Neural cell (in vitro differentiated cells): ENCODE data around the gene SPATA31D4. TPM values are rescaled to one million over a fixed set of nuclear protein-coding genes. Genes with fewer than 3 reads are reported as not detected.

Experiments
- H2AFZ ChIP-seq: fragments of 200-600, 300-800 bp; sonication (generic), shearing (Covaris generic); 2 replicates; pipeline ENCODE4 v1.6.0; 2014; ENCODE audit warnings: low read depth, mild to moderate bottlenecking, antibody characterized with exemption, low read length, moderate library complexity
- H3F3A ChIP-seq: fragments of 200-600 bp; shearing (Covaris generic); 2 replicates; pipeline ENCODE4 v1.6.1; 2016; ENCODE audit warnings: mild to moderate bottlenecking, moderate library complexity, mixed read lengths, antibody characterized with exemption, low read length; ENCODE audit not compliant: insufficient read depth, poor library complexity, severe bottlenecking
- H3K27ac ChIP-seq: fragments of 200-600, 300-800 bp; sonication (generic), shearing (Covaris generic); 2 replicates; pipeline ENCODE4 v1.5.1; 2014; ENCODE audit warnings: mild to moderate bottlenecking, low read length, moderate library complexity
- H3K27me3 ChIP-seq: fragments of 300-800, 200-600 bp; sonication (generic), shearing (Covaris generic); 2 replicates; pipeline ENCODE4 v1.6.0; 2014; ENCODE audit warnings: mild to moderate bottlenecking, low read depth, low read length, moderate library complexity; ENCODE audit not compliant: insufficient read depth
- H3K36me3 ChIP-seq: fragments of 300-800, 200-600 bp; sonication (generic), shearing (Covaris generic); 2 replicates; pipeline ENCODE4 v1.5.1; 2014; ENCODE audit warnings: mild to moderate bottlenecking, antibody characterized with exemption, low read length, moderate library complexity; ENCODE audit not compliant: insufficient read depth
- H3K4me2 ChIP-seq: fragments of 300-800, 200-600 bp; sonication (generic), shearing (Covaris generic); 2 replicates; pipeline ENCODE4 v1.6.0; 2014; ENCODE audit warnings: mild to moderate bottlenecking, low read length
- H3K4me3 ChIP-seq: fragments of 300-800, 200-600 bp; sonication (generic), shearing (Covaris generic); 2 replicates; pipeline ENCODE4 v1.5.1; 2014; ENCODE audit warnings: mild to moderate bottlenecking, low read length, moderate library complexity
- H3K79me2 ChIP-seq: fragments of 200-600 bp; shearing (Covaris generic); replicated peaks from 2 replicates; pipeline ENCODE4 v1.6.0; 2014; ENCODE audit warnings: mild to moderate bottlenecking, low read length, moderate library complexity; ENCODE audit not compliant: insufficient read depth
- H3K9ac ChIP-seq: fragments of 300-800, 200-600 bp; sonication (generic), shearing (Covaris generic); 2 replicates; pipeline ENCODE4 v1.6.1; 2016; ENCODE audit warnings: mild to moderate bottlenecking, low read length, mixed read lengths
- H3K9me2 ChIP-seq: fragments of 200-600 bp; shearing (Covaris generic); 2 replicates; pipeline ENCODE4 v1.6.1; 2016; ENCODE audit warnings: mild to moderate bottlenecking, low read length, mixed read lengths; ENCODE audit not compliant: insufficient read depth
- H3K9me3 ChIP-seq: fragments of 200-600, 300-800 bp; sonication (generic), shearing (Covaris generic); 2 replicates; pipeline ENCODE4 v1.6.1; 2016; ENCODE audit warnings: mild to moderate bottlenecking, mixed run types, low read length, moderate library complexity, mixed read lengths
- H4K20me1 ChIP-seq: fragments of 200-600 bp; shearing (Covaris generic); 2 replicates; pipeline ENCODE4 v1.6.1; 2016; ENCODE audit warnings: mild to moderate bottlenecking, mixed run types; ENCODE audit not compliant: insufficient read depth
- CTCF ChIP-seq: fragments of 450-650 bp; IDR thresholded peaks from 2 replicates; pipeline ENCODE4 v1.5.1; 2014; ENCODE audit warnings: antibody characterized with exemption, mild to moderate bottlenecking, moderate library complexity; ENCODE audit not compliant: poor library complexity, severe bottlenecking
- EP300 ChIP-seq: fragments of 450-650 bp; conservative IDR thresholded peaks from 2 replicates; pipeline ENCODE4 v1.6.1; 2014; ENCODE audit warnings: antibody characterized with exemption, mild to moderate bottlenecking, moderate library complexity; ENCODE audit not compliant: poor library complexity, severe bottlenecking
- EZH2 ChIP-seq: fragments of 200-600, 300-800 bp; shearing (Covaris generic), sonication (generic); IDR thresholded peaks from 2 replicates; pipeline ENCODE4 v1.6.1; 2014; ENCODE audit warnings: antibody characterized with exemption, low read length, borderline replicate concordance, mild to moderate bottlenecking; ENCODE audit not compliant: insufficient read depth, poor library complexity, severe bottlenecking
- MXI1 ChIP-seq: fragments of 450-650 bp; conservative IDR thresholded peaks from 2 replicates; pipeline ENCODE4 v1.6.1; 2014; ENCODE audit warnings: antibody characterized with exemption, mild to moderate bottlenecking; ENCODE audit not compliant: poor library complexity, severe bottlenecking
- POLR2AphosphoS5 ChIP-seq: IDR thresholded peaks from 2 replicates; pipeline ENCODE4 v1.6.1; 2012
- RAD21 ChIP-seq: fragments of 450-650 bp; conservative IDR thresholded peaks from 2 replicates; pipeline ENCODE4 v1.6.1; 2014; ENCODE audit warnings: antibody characterized with exemption, mild to moderate bottlenecking, moderate library complexity
- REST ChIP-seq: IDR thresholded peaks from 2 replicates; pipeline ENCODE4 v1.6.1; 2012; ENCODE audit warnings: borderline replicate concordance
- SMC3 ChIP-seq: fragments of 450-650 bp; conservative IDR thresholded peaks from 2 replicates; pipeline ENCODE4 v1.6.1; 2014; ENCODE audit warnings: antibody characterized with exemption, mild to moderate bottlenecking, moderate library complexity; ENCODE audit not compliant: poor library complexity
- TAF1 ChIP-seq: IDR thresholded peaks from 2 replicates; pipeline ENCODE4 v1.6.1; 2012; ENCODE audit warnings: low read depth
- polyA plus RNA-seq: library from polyadenylated mRNA; depleted of rRNA; stranded (reverse); fragments of >200 nt; gene quantifications from 2 replicates; pipeline ENCODE4 v1.2.3, GENCODE V29; 2014

SPATA31D4 gene
- polyA plus RNA-seq, 1 donor from 2014 or later: not detected

- H2AFZ ChIP-seq: no peak overlapping the region
- H3K9me2 ChIP-seq: no peaks in the 10 kb centered on the region
- H3F3A ChIP-seq: no peaks in the 10 kb centered on the region
- H4K20me1 ChIP-seq: no peaks in the 10 kb centered on the region
- no peaks in the 10 kb centered on the region for H3K27me3 ChIP-seq
- no peaks in the 10 kb centered on the region for H3K36me3 ChIP-seq
- no peak overlapping the region for H3K4me2 ChIP-seq
- H3K9me3 ChIP-seq: no peaks in the 10 kb centered on the region
- H3K9ac ChIP-seq: no peak overlapping the region
- H3K4me3 ChIP-seq: no peak overlapping the region
- TF ChIP-seq MXI1 (no peak), RAD21 (no peak), CTCF (no peak), POLR2AphosphoS5 (no peak), EZH2 (no peak), SMC3 (no peak), REST (no peak), TAF1 (no peak), EP300 (no peak)
- no peak overlapping the region for H3K27ac ChIP-seq
- no peaks in the 10 kb centered on the region for H3K79me2 ChIP-seq
Measured at GRCh38 chr9:81902626-81903025, 25.6 kb upstream of the SPATA31D4 start.

DNA sequence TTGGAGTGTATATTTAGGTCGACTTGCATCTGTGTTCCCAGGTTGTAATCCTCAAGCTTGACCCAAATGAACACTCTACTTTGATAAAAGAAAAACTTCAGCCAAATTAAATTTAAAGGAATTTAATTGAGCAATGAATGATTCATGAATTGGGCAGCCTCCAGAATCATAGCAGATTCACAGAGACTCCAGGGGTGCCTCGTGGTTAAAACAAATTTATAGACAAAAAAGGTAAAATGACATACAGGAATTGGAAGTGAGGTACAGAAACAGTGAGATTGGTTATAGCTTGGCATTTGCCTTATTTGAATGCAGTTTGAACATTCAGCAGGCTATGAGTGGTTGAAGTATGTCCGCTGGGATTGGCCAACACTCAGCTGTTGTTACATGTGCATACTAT lies 21.6 kb upstream of the SPATA31D4 start:
- TF ChIP-seq SMC3 (no peak), POLR2AphosphoS5 (no peak), REST (no peak), MXI1 (no peak)
- Histone ChIP-seq H3K36me3 (no peaks in the 10 kb centered on the region), H3K9ac (no peak overlapping the region)

More for the DNA sequence above, 21.6 kb upstream of the SPATA31D4 start:
- Histone ChIP-seq H4K20me1 (no peaks in the 10 kb centered on the region), H3K9me2 (no peaks in the 10 kb centered on the region), H3K79me2 (no peaks in the 10 kb centered on the region), H3K4me2 (no peak overlapping the region), H3K27me3 (no peaks in the 10 kb centered on the region), H3K9me3 (no peaks in the 10 kb centered on the region), H2AFZ (no peak overlapping the region), H3K4me3 (no peak overlapping the region), H3K27ac (no peak overlapping the region), H3F3A (no peaks in the 10 kb centered on the region)
